Hepatocyte (in vitro differentiated cells): ENCODE results near the gene GLS. TPM values are rescaled to one million over a fixed set of nuclear protein-coding genes. Genes with fewer than 3 reads are reported as not detected.

Experiments
- DNase-seq: peaks from one replicate; pipeline ENCODE4 v3.0.0-alpha.2; 2016; ENCODE audit warnings: low spot score
- H2AFZ ChIP-seq: fragments of 200-600 bp; sonication (generic); 2 replicates; pipeline ENCODE4 v1.6.0; 2016; ENCODE audit warnings: antibody characterized with exemption, mild to moderate bottlenecking
- H3K27ac ChIP-seq: fragments of 200-600 bp; sonication (generic); 2 replicates; pipeline ENCODE4 v1.5.1; 2016; ENCODE audit warnings: mild to moderate bottlenecking
- H3K27me3 ChIP-seq: fragments of 200-600 bp; sonication (generic); 2 replicates; pipeline ENCODE4 v1.6.1; 2016
- H3K36me3 ChIP-seq: fragments of 200-600 bp; sonication (generic); replicated peaks from 2 replicates; pipeline ENCODE4 v1.5.1; 2016; ENCODE audit warnings: low read depth; ENCODE audit not compliant: insufficient read depth
- H3K4me1 ChIP-seq: fragments of 200-600 bp; sonication (generic); 2 replicates; pipeline ENCODE4 v1.5.1; 2016; ENCODE audit warnings: mild to moderate bottlenecking, moderate library complexity; ENCODE audit not compliant: insufficient read depth
- H3K4me2 ChIP-seq: fragments of 200-600 bp; sonication (generic); 2 replicates; pipeline ENCODE4 v1.6.0; 2016
- H3K4me3 ChIP-seq: fragments of 200-600 bp; sonication (generic); 2 replicates; pipeline ENCODE4 v1.5.1; 2016; ENCODE audit warnings: mild to moderate bottlenecking
- H3K79me2 ChIP-seq: fragments of 200-600 bp; sonication (generic); 2 replicates; pipeline ENCODE4 v1.6.0; 2017; ENCODE audit warnings: mild to moderate bottlenecking
- H3K9me2 ChIP-seq: fragments of 200-600 bp; sonication (generic); replicated peaks from 2 replicates; pipeline ENCODE4 v1.6.0; 2017; ENCODE audit warnings: mild to moderate bottlenecking; ENCODE audit not compliant: insufficient read depth
- H3K9me3 ChIP-seq: fragments of 200-600 bp; sonication (generic); 2 replicates; pipeline ENCODE4 v1.5.1; 2016; ENCODE audit warnings: low read depth, mild to moderate bottlenecking
- H4K20me1 ChIP-seq: fragments of 200-600 bp; sonication (generic); 2 replicates; pipeline ENCODE4 v1.6.0; 2016; ENCODE audit warnings: mild to moderate bottlenecking; ENCODE audit not compliant: insufficient read depth, poor library complexity, severe bottlenecking
- EZH2 ChIP-seq: fragments of 200-600 bp; sonication (generic); IDR thresholded peaks from 2 replicates; pipeline ENCODE4 v1.6.1; 2016; ENCODE audit warnings: antibody characterized with exemption, mild to moderate bottlenecking, borderline replicate concordance
- EZH2phosphoT487 ChIP-seq: fragments of 200-600 bp; sonication (generic); IDR thresholded peaks from one replicate; pipeline ENCODE4 v1.6.1; 2018; ENCODE audit warnings: antibody characterized with exemption, mild to moderate bottlenecking, low read depth, moderate library complexity; ENCODE audit not compliant: unreplicated experiment, severe bottlenecking
- WGBS: methylation state at CpG from one replicate; pipeline ENCODE4 v1.1.6; 2016; ENCODE audit warnings: low lambda C conversion rate; ENCODE audit errors: missing lambda C conversion rate; 5-methylcytosine and 5-hydroxymethylcytosine counted together
- polyA plus RNA-seq: library from polyadenylated mRNA; unstranded; fragments of >200 nt; fragmentation: Nextera tagmentation; extraction: Ambion mirVana; gene quantifications from 2 replicates; pipeline ENCODE4 v1.2.1, GENCODE V29; 2016
- total RNA-seq: library from RNA; depleted of rRNA; stranded (reverse); fragments of >200 nt; gene quantifications from 2 replicates; pipeline ENCODE4 v1.2.3, GENCODE V29; 2014
- TF ChIP-seq, protein P1 (sequence below): fragments of 200-600 bp; sonication (generic); IDR thresholded peaks from 2 replicates; pipeline ENCODE4 v1.5.1; 2016; ENCODE audit warnings: antibody characterized with exemption, mild to moderate bottlenecking; ENCODE audit not compliant: poor library complexity

Gene GLS
- total and polyA plus RNA-seq, 2 experiments from 2014 or later: 78.8 to 460 TPM

DNA sequence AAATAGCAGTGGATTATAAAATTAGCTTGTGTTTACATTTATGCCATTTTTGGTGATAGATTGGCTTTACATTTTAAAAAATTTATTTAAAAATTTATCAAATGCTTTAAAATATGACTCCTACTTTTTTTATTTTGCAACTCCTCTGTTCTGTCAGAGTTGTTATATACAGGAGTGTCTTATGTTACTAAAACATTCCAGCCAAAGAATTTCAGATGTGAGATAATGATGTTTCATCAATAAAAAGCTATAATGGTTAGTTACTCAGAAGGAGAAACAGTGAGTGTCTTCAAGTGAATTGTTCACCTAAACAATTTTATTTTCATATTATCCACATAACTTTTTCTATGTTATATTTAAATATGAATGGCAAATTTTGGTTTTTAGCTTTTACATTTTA, 52.7 kb downstream of the GLS start:
- no peak for DNase-seq
- H3K4me2 ChIP-seq: no peak overlapping the region
- no peak overlapping the region for H2AFZ ChIP-seq
- no peaks in the 10 kb centered on the region for H3K27me3 ChIP-seq
- no peaks in the 10 kb centered on the region for H3K9me3 ChIP-seq
- no peak for TF ChIP-seq EZH2
- TF ChIP-seq EZH2phosphoT487: no peak
- TF ChIP-seq, protein P1, sequence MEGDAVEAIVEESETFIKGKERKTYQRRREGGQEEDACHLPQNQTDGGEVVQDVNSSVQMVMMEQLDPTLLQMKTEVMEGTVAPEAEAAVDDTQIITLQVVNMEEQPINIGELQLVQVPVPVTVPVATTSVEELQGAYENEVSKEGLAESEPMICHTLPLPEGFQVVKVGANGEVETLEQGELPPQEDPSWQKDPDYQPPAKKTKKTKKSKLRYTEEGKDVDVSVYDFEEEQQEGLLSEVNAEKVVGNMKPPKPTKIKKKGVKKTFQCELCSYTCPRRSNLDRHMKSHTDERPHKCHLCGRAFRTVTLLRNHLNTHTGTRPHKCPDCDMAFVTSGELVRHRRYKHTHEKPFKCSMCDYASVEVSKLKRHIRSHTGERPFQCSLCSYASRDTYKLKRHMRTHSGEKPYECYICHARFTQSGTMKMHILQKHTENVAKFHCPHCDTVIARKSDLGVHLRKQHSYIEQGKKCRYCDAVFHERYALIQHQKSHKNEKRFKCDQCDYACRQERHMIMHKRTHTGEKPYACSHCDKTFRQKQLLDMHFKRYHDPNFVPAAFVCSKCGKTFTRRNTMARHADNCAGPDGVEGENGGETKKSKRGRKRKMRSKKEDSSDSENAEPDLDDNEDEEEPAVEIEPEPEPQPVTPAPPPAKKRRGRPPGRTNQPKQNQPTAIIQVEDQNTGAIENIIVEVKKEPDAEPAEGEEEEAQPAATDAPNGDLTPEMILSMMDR: no peak
- H3K79me2 ChIP-seq: no peaks in the 10 kb centered on the region
- no peaks in the 10 kb centered on the region for H3K9me2 ChIP-seq
- no peaks in the 10 kb centered on the region for H4K20me1 ChIP-seq
- H3K4me1 ChIP-seq: no peaks in the 10 kb centered on the region
- no peak overlapping the region for H3K4me3 ChIP-seq
- no peak overlapping the region for H3K27ac ChIP-seq
- H3K36me3 ChIP-seq: no peaks in the 10 kb centered on the region

DNA sequence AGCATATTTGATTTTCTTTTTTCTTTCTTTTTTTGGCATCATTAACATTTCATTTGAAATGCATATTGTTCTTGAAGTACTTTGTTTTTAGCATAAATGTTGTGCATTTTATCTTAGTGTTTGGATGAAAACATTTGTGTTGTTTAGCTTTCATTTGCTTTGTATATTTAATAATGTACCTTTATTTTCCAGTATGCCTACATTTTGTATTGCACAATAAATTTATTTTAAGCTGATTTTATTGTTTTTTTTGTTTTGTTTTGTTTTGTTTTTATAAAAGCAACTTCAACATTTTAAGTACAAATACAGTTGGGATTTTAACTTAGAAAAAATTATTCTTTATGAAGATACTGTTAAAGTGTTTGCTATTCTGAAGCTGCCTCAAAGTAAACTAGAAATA, 54.4 kb downstream of the GLS start:
- H3K9me2 ChIP-seq: no peaks in the 10 kb centered on the region
- H3K79me2 ChIP-seq: no peaks in the 10 kb centered on the region
- no peak overlapping the region for H3K27ac ChIP-seq
- DNase-seq: no peak
- H3K4me1 ChIP-seq: no peaks in the 10 kb centered on the region
- TF ChIP-seq, protein P1: no peak
- no peak for TF ChIP-seq EZH2phosphoT487
- no peak for TF ChIP-seq EZH2
- no peak overlapping the region for H2AFZ ChIP-seq
- no peaks in the 10 kb centered on the region for H3K9me3 ChIP-seq
- no peaks in the 10 kb centered on the region for H4K20me1 ChIP-seq
- no peaks in the 10 kb centered on the region for H3K27me3 ChIP-seq
- H3K4me2 ChIP-seq: no peak overlapping the region
- no peaks in the 10 kb centered on the region for H3K36me3 ChIP-seq
- H3K4me3 ChIP-seq: no peak overlapping the region

DNA sequence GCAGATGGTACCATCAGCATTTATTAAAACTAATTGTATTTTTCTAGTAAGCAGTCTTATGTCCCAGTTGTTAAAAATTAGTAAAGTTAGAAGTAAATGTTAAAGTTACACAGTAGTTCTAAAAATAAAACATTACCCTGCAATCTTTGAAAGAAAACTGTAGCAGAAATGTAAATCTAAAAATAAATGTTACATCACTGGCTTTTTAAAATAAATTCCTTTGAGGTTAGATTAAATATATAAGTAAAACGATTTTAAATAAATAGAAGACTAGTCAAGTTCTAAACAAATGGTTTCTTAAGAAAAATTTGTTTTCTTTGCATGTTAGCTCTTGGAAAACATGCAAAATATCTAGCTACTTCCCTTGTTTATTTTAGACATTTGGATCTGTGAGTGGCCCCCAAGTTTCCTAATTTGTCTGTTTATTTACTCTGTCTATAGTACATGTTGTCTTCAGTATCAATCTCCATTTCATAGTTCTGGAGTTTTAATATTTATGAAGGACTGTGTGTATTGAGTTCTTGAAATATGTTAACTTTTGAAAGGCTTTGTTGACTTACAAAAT, 58.2 kb downstream of the GLS start:
- H3K9me3 ChIP-seq: no peaks in the 10 kb centered on the region
- no peaks in the 10 kb centered on the region for H3K9me2 ChIP-seq
- H2AFZ ChIP-seq: no peak overlapping the region
- no peak for TF ChIP-seq EZH2
- TF ChIP-seq EZH2phosphoT487: no peak
- TF ChIP-seq, protein P1: no peak
- peak overlapping the region; percentile 8 for H3K4me2 ChIP-seq
- no peak overlapping the region for H3K27ac ChIP-seq
- no peaks in the 10 kb centered on the region for H3K36me3 ChIP-seq
- no peaks in the 10 kb centered on the region for H4K20me1 ChIP-seq
- DNase-seq: no peak
- WGBS: 42% methylated on average over 1 of the region's 1 CpG
- H3K4me1 ChIP-seq: no peaks in the 10 kb centered on the region
- H3K4me3 ChIP-seq: no peak overlapping the region
- H3K27me3 ChIP-seq: no peaks in the 10 kb centered on the region
- no peaks in the 10 kb centered on the region for H3K79me2 ChIP-seq

DNA sequence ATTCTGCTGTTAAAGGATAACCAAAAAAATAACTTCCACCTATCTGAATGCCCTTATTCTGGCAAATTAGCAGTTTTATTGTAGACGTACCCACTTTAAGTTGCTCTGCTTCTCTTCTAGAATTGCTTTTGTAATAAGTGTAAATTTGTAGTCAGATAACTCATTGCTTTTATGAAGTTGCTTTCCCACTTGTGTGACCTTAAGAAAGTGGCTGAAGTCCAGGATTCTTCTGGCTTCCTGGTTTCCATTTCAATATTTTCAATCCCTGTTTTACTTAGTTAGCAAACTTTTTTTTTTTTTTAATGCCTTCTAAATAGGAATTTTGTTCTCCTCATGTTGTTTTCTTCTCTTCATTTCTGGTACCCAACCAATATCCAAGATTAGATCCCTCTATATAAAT, 59.8 kb downstream of the GLS start:
- Histone ChIP-seq H3K9me2 (no peaks in the 10 kb centered on the region), H4K20me1 (no peaks in the 10 kb centered on the region), H3K79me2 (no peaks in the 10 kb centered on the region), H3K4me1 (no peaks in the 10 kb centered on the region), H2AFZ (no peak overlapping the region), H3K4me2 (no peak overlapping the region), H3K27me3 (no peaks in the 10 kb centered on the region), H3K27ac (no peak overlapping the region), H3K4me3 (no peak overlapping the region), H3K9me3 (no peaks in the 10 kb centered on the region), H3K36me3 (no peaks in the 10 kb centered on the region)
- WGBS: 83% methylated on average over 1 of the region's 1 CpG
- TF ChIP-seq, protein P1: no peak
- no peak for TF ChIP-seq EZH2phosphoT487
- TF ChIP-seq EZH2: no peak
- DNase-seq: no peak
